Measurements from ENCODE around the gene PNLIPRP3. TPM values are rescaled to one million over a fixed set of nuclear protein-coding genes. Genes with fewer than 3 reads are reported as not detected.

PNLIPRP3 gene
- polyA plus RNA-seq, 1 experiment, result not detected

- POLR2A ChIA-PET, result no interaction called here
- H3K27me3 ChIP-seq (ENCODE audit: control insufficient read depth, insufficient read depth, low read length), result no peaks in the 10 kb centered on the region
- TF ChIP-seq CTCF (IDR thresholded peaks at IDR 0.05; ENCODE audit: low read depth, low read length), result no peak
Measured at GRCh38 chr10:116430288-116430687, 2.6 kb downstream of the PNLIPRP3 start.

GRCh38 chr10:116431598-116431997, 4.0 kb downstream of the PNLIPRP3 start:
- TF ChIP-seq CTCF (IDR thresholded peaks at IDR 0.05; ENCODE audit: low read depth, low read length), result no peak
- Histone ChIP-seq H3K9me3 (ENCODE audit: control insufficient read depth, insufficient read depth, low read length) (no peaks in the 10 kb centered on the region), H3K27ac (ENCODE audit: low read depth, low read length) (no peak overlapping the region), H3K4me3 (ENCODE audit: low read depth, low read length) (no peak overlapping the region), H3K27me3 (ENCODE audit: control insufficient read depth, insufficient read depth, low read length) (no peaks in the 10 kb centered on the region)
- POLR2A ChIA-PET, result no interaction called here
- DNase-seq (ENCODE audit: low read depth, low spot score), result no peak
- CTCF ChIA-PET, result interaction anchor here (0.7 kb wide), 1 partner anchor 996 kb away, joined by 3 read pairs; no protein-coding TSS in a partner anchor

More at GRCh38 chr10:116430288-116430687, 2.6 kb downstream of the PNLIPRP3 start:
- no peak for DNase-seq (ENCODE audit: low read depth, low spot score)
- CTCF ChIA-PET, result no interaction called here
- Histone ChIP-seq H3K27ac (ENCODE audit: low read depth, low read length) (no peak overlapping the region), H3K4me3 (ENCODE audit: low read depth, low read length) (no peak overlapping the region), H3K9me3 (ENCODE audit: control insufficient read depth, insufficient read depth, low read length) (no peaks in the 10 kb centered on the region)

GRCh38 chr10:116437076-116437692, 9.5 kb downstream of the PNLIPRP3 start:
- no peak for DNase-seq (ENCODE audit: low read depth, low spot score)
- ChIA-PET POLR2A (no interaction called here), CTCF (interaction anchor here (1.5 kb wide), 1 partner anchor 10 kb away, joined by 4 read pairs; no protein-coding TSS in a partner anchor)
- H3K27me3 ChIP-seq (ENCODE audit: control insufficient read depth, insufficient read depth, low read length), result no peaks in the 10 kb centered on the region
- H3K9me3 ChIP-seq (ENCODE audit: control insufficient read depth, insufficient read depth, low read length), result no peaks in the 10 kb centered on the region
- H3K4me3 ChIP-seq (ENCODE audit: low read depth, low read length), result no peak overlapping the region
- no peak for TF ChIP-seq CTCF (IDR thresholded peaks at IDR 0.05; ENCODE audit: low read depth, low read length)
- H3K27ac ChIP-seq (ENCODE audit: low read depth, low read length), result no peak overlapping the region

GRCh38 chr10:116440330-116441030, 12.8 kb downstream of the PNLIPRP3 start:
- no peak for TF ChIP-seq CTCF (IDR thresholded peaks at IDR 0.05; ENCODE audit: low read depth, low read length)
- ChIA-PET CTCF (no interaction called here), POLR2A (no interaction called here)

GRCh38 chr10:116444527-116445142, 17.0 kb downstream of the PNLIPRP3 start:
- H3K9me3 ChIP-seq (ENCODE audit: control insufficient read depth, insufficient read depth, low read length), result no peaks in the 10 kb centered on the region
- H3K4me3 ChIP-seq (ENCODE audit: low read depth, low read length), result no peak overlapping the region
- no peak overlapping the region for H3K27ac ChIP-seq (ENCODE audit: low read depth, low read length)
- ChIA-PET CTCF (interaction anchor here (0.6 to 1.2 kb wide), 17 partner anchors 9 to 535 kb away, joined by 3 to 10 read pairs (median 4); partner anchors contain the start of gene PNLIPRP3), POLR2A (no interaction called here)
- peak; percentile 85 for TF ChIP-seq CTCF (IDR thresholded peaks at IDR 0.05; ENCODE audit: low read depth, low read length)
- H3K27me3 ChIP-seq (ENCODE audit: control insufficient read depth, insufficient read depth, low read length), result no peaks in the 10 kb centered on the region
- peak; percentile 21 for DNase-seq (ENCODE audit: low read depth, low spot score)

More at GRCh38 chr10:116440330-116441030, 12.8 kb downstream of the PNLIPRP3 start:
- no peak overlapping the region for H3K4me3 ChIP-seq (ENCODE audit: low read depth, low read length)
- H3K9me3 ChIP-seq (ENCODE audit: control insufficient read depth, insufficient read depth, low read length), result no peaks in the 10 kb centered on the region
- H3K27me3 ChIP-seq (ENCODE audit: control insufficient read depth, insufficient read depth, low read length), result no peaks in the 10 kb centered on the region
- no peak for DNase-seq (ENCODE audit: low read depth, low spot score)
- no peak overlapping the region for H3K27ac ChIP-seq (ENCODE audit: low read depth, low read length)

Measured in AG04450 (cell line).